Loucy (cell line): ENCODE results near the gene TIMD4.

ENCODE experiments used
- H2AFZ ChIP-seq: fragments of 200-600 bp; sonication (generic); 2 replicates; pipeline ENCODE4 v1.6.0; 2016; ENCODE audit warnings: antibody characterized with exemption, mild to moderate bottlenecking, low read length, moderate library complexity
- H3F3A ChIP-seq: fragments of 200-600 bp; 2 replicates; pipeline ENCODE4 v1.6.0; 2016; ENCODE audit warnings: antibody characterized with exemption, low read depth, mild to moderate bottlenecking
- H3K27me3 ChIP-seq: fragments of 200-600 bp; sonication (generic); 2 replicates; pipeline ENCODE4 v1.6.1; 2014; ENCODE audit warnings: low read length, mild to moderate bottlenecking; ENCODE audit not compliant: insufficient read depth, poor library complexity, severe bottlenecking
- H3K36me3 ChIP-seq: fragments of 200-600 bp; sonication (generic); 2 replicates; pipeline ENCODE4 v1.6.1; 2016; ENCODE audit warnings: low read length; ENCODE audit not compliant: insufficient read depth
- H3K4me1 ChIP-seq: fragments of 200-600 bp; sonication (generic); 2 replicates; pipeline ENCODE4 v1.5.1; 2014; ENCODE audit warnings: low read length, mild to moderate bottlenecking; ENCODE audit not compliant: insufficient read depth, poor library complexity, severe bottlenecking
- H3K4me2 ChIP-seq: fragments of 200-600 bp; sonication (generic); 2 replicates; pipeline ENCODE4 v1.6.0; 2014; ENCODE audit warnings: antibody characterized with exemption, low read length, low read depth, mild to moderate bottlenecking; ENCODE audit not compliant: poor library complexity, severe bottlenecking
- H3K4me3 ChIP-seq: fragments of 200-600 bp; sonication (generic); 2 replicates; pipeline ENCODE4 v1.5.1; 2014; ENCODE audit warnings: low read length, mild to moderate bottlenecking, mixed read lengths; ENCODE audit not compliant: poor library complexity, severe bottlenecking
- H3K79me2 ChIP-seq: fragments of 200-600 bp; sonication (generic); 2 replicates; pipeline ENCODE4 v1.6.1; 2014; ENCODE audit warnings: low read length; ENCODE audit not compliant: insufficient read depth
- H3K9ac ChIP-seq: fragments of 200-600 bp; sonication (generic); 2 replicates; pipeline ENCODE4 v1.6.0; 2014; ENCODE audit warnings: mild to moderate bottlenecking, low read depth, low read length, moderate library complexity; ENCODE audit not compliant: poor library complexity, severe bottlenecking
- H3K9me2 ChIP-seq: fragments of 200-600 bp; sonication (generic); replicated peaks from 2 replicates; pipeline ENCODE4 v1.6.1; 2016; ENCODE audit warnings: low read depth, low read length, mixed read lengths
- H3K9me3 ChIP-seq: fragments of 200-600 bp; sonication (generic); 2 replicates; pipeline ENCODE4 v1.6.1; 2014; ENCODE audit warnings: mild to moderate bottlenecking, antibody characterized with exemption, low read length, low read depth; ENCODE audit not compliant: insufficient read depth
- H4K20me1 ChIP-seq: fragments of 200-600 bp; sonication (generic); 2 replicates; pipeline ENCODE4 v1.6.0; 2014; ENCODE audit warnings: antibody characterized with exemption, low read length, mild to moderate bottlenecking; ENCODE audit not compliant: insufficient read depth, poor library complexity, severe bottlenecking
- EZH2phosphoT487 ChIP-seq: fragments of 200-600 bp; IDR thresholded peaks from 2 replicates; pipeline ENCODE4 v1.6.1; 2018; ENCODE audit warnings: antibody characterized with exemption, mild to moderate bottlenecking, moderate library complexity, borderline replicate concordance
- TF ChIP-seq, protein P1 (sequence below): fragments of 200-600 bp; sonication (generic); conservative IDR thresholded peaks from 2 replicates; pipeline ENCODE4 v1.5.1; 2014; ENCODE audit warnings: mild to moderate bottlenecking, antibody characterized with exemption, low read length

TIMD4 gene

DNA sequence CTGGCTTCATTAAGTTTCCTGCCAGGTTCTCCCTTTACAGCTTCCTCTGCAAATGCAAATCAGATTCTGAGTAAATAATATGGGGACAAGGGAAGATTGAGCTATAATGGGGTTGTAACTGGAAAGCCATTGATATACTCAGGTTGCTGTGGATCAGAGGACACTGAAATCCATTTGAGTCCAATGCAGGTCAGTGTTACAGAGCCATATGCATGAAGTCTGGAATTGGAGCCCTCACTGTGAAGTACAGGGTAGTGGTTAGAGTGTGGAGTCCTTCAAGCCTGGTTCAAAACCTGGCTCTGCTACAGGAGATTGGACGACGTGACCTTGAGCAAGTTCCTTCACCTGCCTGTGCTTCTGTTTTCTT lies 48.7 kb downstream of the TIMD4 start:
- H3K27me3 ChIP-seq: no peaks in the 10 kb centered on the region
- no peaks in the 10 kb centered on the region for H3K36me3 ChIP-seq
- H2AFZ ChIP-seq: peak overlapping the region; percentile 85
- H4K20me1 ChIP-seq: no peaks in the 10 kb centered on the region
- H3K4me1 ChIP-seq: peaks cover 10% of the 10 kb centered on the region
- peak overlapping the region; percentile 21 for H3K4me2 ChIP-seq
- no peaks in the 10 kb centered on the region for H3K79me2 ChIP-seq
- TF ChIP-seq, protein P1, sequence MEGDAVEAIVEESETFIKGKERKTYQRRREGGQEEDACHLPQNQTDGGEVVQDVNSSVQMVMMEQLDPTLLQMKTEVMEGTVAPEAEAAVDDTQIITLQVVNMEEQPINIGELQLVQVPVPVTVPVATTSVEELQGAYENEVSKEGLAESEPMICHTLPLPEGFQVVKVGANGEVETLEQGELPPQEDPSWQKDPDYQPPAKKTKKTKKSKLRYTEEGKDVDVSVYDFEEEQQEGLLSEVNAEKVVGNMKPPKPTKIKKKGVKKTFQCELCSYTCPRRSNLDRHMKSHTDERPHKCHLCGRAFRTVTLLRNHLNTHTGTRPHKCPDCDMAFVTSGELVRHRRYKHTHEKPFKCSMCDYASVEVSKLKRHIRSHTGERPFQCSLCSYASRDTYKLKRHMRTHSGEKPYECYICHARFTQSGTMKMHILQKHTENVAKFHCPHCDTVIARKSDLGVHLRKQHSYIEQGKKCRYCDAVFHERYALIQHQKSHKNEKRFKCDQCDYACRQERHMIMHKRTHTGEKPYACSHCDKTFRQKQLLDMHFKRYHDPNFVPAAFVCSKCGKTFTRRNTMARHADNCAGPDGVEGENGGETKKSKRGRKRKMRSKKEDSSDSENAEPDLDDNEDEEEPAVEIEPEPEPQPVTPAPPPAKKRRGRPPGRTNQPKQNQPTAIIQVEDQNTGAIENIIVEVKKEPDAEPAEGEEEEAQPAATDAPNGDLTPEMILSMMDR: no peak
- no peak for TF ChIP-seq EZH2phosphoT487
- H3K9me2 ChIP-seq: no peaks in the 10 kb centered on the region
- no peaks in the 10 kb centered on the region for H3F3A ChIP-seq
- no peak overlapping the region for H3K4me3 ChIP-seq
- no peaks in the 10 kb centered on the region for H3K9me3 ChIP-seq
- no peak overlapping the region for H3K9ac ChIP-seq

DNA sequence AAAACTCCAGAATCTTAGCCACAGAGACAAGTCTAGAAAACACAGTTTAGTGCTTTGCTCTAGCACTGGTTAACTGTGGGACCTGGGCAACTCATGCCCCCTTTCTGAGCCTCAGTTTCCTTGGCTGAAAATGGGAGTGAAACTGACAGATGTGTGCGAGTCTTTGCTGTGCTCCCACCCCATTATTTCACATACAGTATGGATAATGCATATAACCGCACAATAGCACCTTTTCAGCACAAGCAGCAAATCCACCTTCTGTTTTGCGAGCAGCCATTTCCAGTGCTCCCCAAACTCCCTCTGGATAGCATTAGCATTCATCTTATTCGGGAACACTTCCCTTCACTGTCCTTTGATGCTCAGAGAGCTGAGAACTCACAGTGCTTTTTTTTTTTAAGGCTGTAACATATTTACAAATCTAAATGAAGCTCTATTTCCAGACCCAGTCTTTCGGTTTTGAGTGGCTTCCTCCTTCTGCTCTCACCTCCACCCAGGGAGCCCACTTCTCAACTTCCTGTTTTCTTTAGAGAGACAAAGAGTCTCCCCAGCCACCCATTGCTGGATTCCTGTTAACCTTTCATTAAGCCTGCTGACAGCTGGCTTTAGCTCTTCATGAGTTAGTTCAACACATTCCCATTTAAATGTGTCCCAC lies 49.2 kb downstream of the TIMD4 start:
- no peak for TF ChIP-seq EZH2phosphoT487
- TF ChIP-seq, protein P1: no peak
- H3K4me1 ChIP-seq: peaks cover 10% of the 10 kb centered on the region
- no peaks in the 10 kb centered on the region for H3F3A ChIP-seq
- H3K9me3 ChIP-seq: no peaks in the 10 kb centered on the region
- H3K36me3 ChIP-seq: no peaks in the 10 kb centered on the region
- H3K27me3 ChIP-seq: no peaks in the 10 kb centered on the region
- no peak overlapping the region for H3K4me3 ChIP-seq
- H4K20me1 ChIP-seq: no peaks in the 10 kb centered on the region
- H3K9me2 ChIP-seq: no peaks in the 10 kb centered on the region
- H3K4me2 ChIP-seq: peak overlapping the region; percentile 21
- H3K79me2 ChIP-seq: no peaks in the 10 kb centered on the region
- peak overlapping the region; percentile 85 for H2AFZ ChIP-seq
- no peak overlapping the region for H3K9ac ChIP-seq

DNA sequence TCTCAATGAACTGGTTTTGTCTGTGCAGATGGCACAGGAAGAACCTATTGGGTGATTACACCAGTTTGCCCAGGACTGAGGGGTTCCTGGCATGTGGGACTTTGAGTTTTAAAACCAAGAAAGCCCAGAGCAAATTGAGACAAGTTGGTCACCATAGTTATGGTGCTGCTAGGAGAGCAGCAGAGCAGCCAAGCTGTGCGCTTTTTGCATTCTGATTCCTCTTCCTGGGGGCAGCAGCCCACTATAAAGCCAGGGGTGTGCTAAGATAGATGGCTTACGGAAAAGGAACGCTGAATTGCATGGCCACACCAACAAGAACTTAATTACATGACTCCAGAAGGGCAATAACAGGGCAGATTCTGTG lies 49.7 kb downstream of the TIMD4 start:
- Histone ChIP-seq H3K36me3 (no peaks in the 10 kb centered on the region), H3K4me3 (no peak overlapping the region), H4K20me1 (no peaks in the 10 kb centered on the region), H3K4me2 (no peak overlapping the region), H3K27me3 (no peaks in the 10 kb centered on the region), H2AFZ (0 out of 2 replicates have a peak overlapping the region, but pooled peaks have one; percentile 85), H3F3A (no peaks in the 10 kb centered on the region), H3K4me1 (peaks cover 10% of the 10 kb centered on the region), H3K79me2 (no peaks in the 10 kb centered on the region), H3K9me2 (no peaks in the 10 kb centered on the region), H3K9ac (no peak overlapping the region), H3K9me3 (no peaks in the 10 kb centered on the region)
- no peak for TF ChIP-seq EZH2phosphoT487
- TF ChIP-seq, protein P1: no peak
